ENCODE data around the gene TMEM135. TPM values are rescaled to one million over a fixed set of nuclear protein-coding genes. Genes with fewer than 3 reads are reported as not detected.

The TMEM135 gene
- total RNA-seq, 1 donor: 35.8 TPM

- peaks cover 20% of the 10 kb centered on the region for H3K4me1 ChIP-seq (ENCODE audit: insufficient read depth, low read length)
- H3K9me3 ChIP-seq (ENCODE audit: low read depth, low read length): no peaks in the 10 kb centered on the region
- peaks cover 31% of the 10 kb centered on the region for H3K79me2 ChIP-seq (ENCODE audit: insufficient read depth, low read length)
- no peak for TF ChIP-seq CTCF (IDR thresholded peaks at IDR 0.05; ENCODE audit: extremely low read depth, low read depth, low read length)
- H3K36me3 ChIP-seq (ENCODE audit: insufficient read depth, low read length): no peaks in the 10 kb centered on the region
- H3K4me3 ChIP-seq (ENCODE audit: insufficient read depth, low read length): peak overlapping the region; percentile 97
- H4K20me1 ChIP-seq (ENCODE audit: insufficient read depth, low read length): peaks cover 6% of the 10 kb centered on the region
- DNase-seq (ENCODE audit: insufficient read length, low spot score, missing footprints): peak; percentile 9
- peak overlapping the region; percentile 96 for H3K4me2 ChIP-seq (ENCODE audit: insufficient read depth, low read length)
- peaks cover 2% of the 10 kb centered on the region for H3K27me3 ChIP-seq (ENCODE audit: insufficient read depth, low read length)
- peak overlapping the region; percentile 36 for H3K27ac ChIP-seq (ENCODE audit: low read depth, low read length)
- peak overlapping the region; percentile 97 for H2AFZ ChIP-seq (ENCODE audit: low read length)
These were observed 831 bp upstream of the TMEM135 start for GRCh38 chr11:87036756-87037449.

- Histone ChIP-seq H3K36me3 (ENCODE audit: insufficient read depth, low read length) (no peaks in the 10 kb centered on the region), H3K79me2 (ENCODE audit: insufficient read depth, low read length) (peaks cover 37% of the 10 kb centered on the region), H2AFZ (ENCODE audit: low read length) (peak overlapping the region; percentile 97), H3K27me3 (ENCODE audit: insufficient read depth, low read length) (no peaks in the 10 kb centered on the region), H3K9me3 (ENCODE audit: low read depth, low read length) (no peaks in the 10 kb centered on the region), H3K4me2 (ENCODE audit: insufficient read depth, low read length) (peak overlapping the region; percentile 96), H3K4me3 (ENCODE audit: insufficient read depth, low read length) (peak overlapping the region; percentile 97), H3K27ac (ENCODE audit: low read depth, low read length) (peak overlapping the region; percentile 64), H4K20me1 (ENCODE audit: insufficient read depth, low read length) (peaks cover 13% of the 10 kb centered on the region), H3K4me1 (ENCODE audit: insufficient read depth, low read length) (peaks cover 20% of the 10 kb centered on the region)
- peak; percentile 71 for DNase-seq (ENCODE audit: insufficient read length, low spot score, missing footprints)
- no peak for TF ChIP-seq CTCF (IDR thresholded peaks at IDR 0.05; ENCODE audit: extremely low read depth, low read depth, low read length)
These were observed 672 bp downstream of the TMEM135 start for GRCh38 chr11:87038235-87038977.

- peaks cover 13% of the 10 kb centered on the region for H4K20me1 ChIP-seq (ENCODE audit: insufficient read depth, low read length)
- no peak for TF ChIP-seq CTCF (IDR thresholded peaks at IDR 0.05; ENCODE audit: extremely low read depth, low read depth, low read length)
- H3K27ac ChIP-seq (ENCODE audit: low read depth, low read length): no peak overlapping the region
- no peaks in the 10 kb centered on the region for H3K9me3 ChIP-seq (ENCODE audit: low read depth, low read length)
- H3K27me3 ChIP-seq (ENCODE audit: insufficient read depth, low read length): no peaks in the 10 kb centered on the region
- DNase-seq (ENCODE audit: insufficient read length, low spot score, missing footprints): peak; percentile 75
- no peaks in the 10 kb centered on the region for H3K36me3 ChIP-seq (ENCODE audit: insufficient read depth, low read length)
- H3K79me2 ChIP-seq (ENCODE audit: insufficient read depth, low read length): peaks cover 40% of the 10 kb centered on the region
- no peak overlapping the region for H2AFZ ChIP-seq (ENCODE audit: low read length)
- H3K4me1 ChIP-seq (ENCODE audit: insufficient read depth, low read length): peaks cover 20% of the 10 kb centered on the region
- H3K4me2 ChIP-seq (ENCODE audit: insufficient read depth, low read length): peak overlapping the region; percentile 96
- peak overlapping the region; percentile 8 for H3K4me3 ChIP-seq (ENCODE audit: insufficient read depth, low read length)
These were observed 1.6 kb downstream of the TMEM135 start for GRCh38 chr11:87039371-87039770.

- no peak for DNase-seq (ENCODE audit: insufficient read length, low spot score, missing footprints)
- H3K79me2 ChIP-seq (ENCODE audit: insufficient read depth, low read length): peaks cover 32% of the 10 kb centered on the region
- H3K27me3 ChIP-seq (ENCODE audit: insufficient read depth, low read length): no peaks in the 10 kb centered on the region
- no peaks in the 10 kb centered on the region for H3K36me3 ChIP-seq (ENCODE audit: insufficient read depth, low read length)
- H3K27ac ChIP-seq (ENCODE audit: low read depth, low read length): no peak overlapping the region
- peaks cover 16% of the 10 kb centered on the region for H4K20me1 ChIP-seq (ENCODE audit: insufficient read depth, low read length)
- no peak overlapping the region for H3K4me2 ChIP-seq (ENCODE audit: insufficient read depth, low read length)
- H3K4me3 ChIP-seq (ENCODE audit: insufficient read depth, low read length): no peak overlapping the region
- no peak for TF ChIP-seq CTCF (IDR thresholded peaks at IDR 0.05; ENCODE audit: extremely low read depth, low read depth, low read length)
- peaks cover 8% of the 10 kb centered on the region for H3K4me1 ChIP-seq (ENCODE audit: insufficient read depth, low read length)
- no peak overlapping the region for H2AFZ ChIP-seq (ENCODE audit: low read length)
- H3K9me3 ChIP-seq (ENCODE audit: low read depth, low read length): no peaks in the 10 kb centered on the region
These were observed 6.2 kb downstream of the TMEM135 start for GRCh38 chr11:87043894-87044293.

Measured in osteoblast (primary cell).